ENCODE results near the gene CHD5. TPM values are rescaled to one million over a fixed set of nuclear protein-coding genes. Genes with fewer than 3 reads are reported as not detected.

Gene CHD5
- total RNA-seq, 2 experiments from 2014 or later = 0.67 to 0.96 TPM

- CTCF ChIA-PET = interaction anchor here (0.6 kb wide), 1 partner anchor 1336 kb away, joined by 4 read pairs; no protein-coding TSS in a partner anchor
Measured at GRCh38 chr1:6116137-6116536, 64.0 kb downstream of the CHD5 start.

GRCh38 chr1:6113745-6114144 lies 66.4 kb downstream of the CHD5 start:
- CTCF ChIA-PET = no interaction called here

More at GRCh38 chr1:6116137-6116536, 64.0 kb downstream of the CHD5 start:
- H3K4me1 Mint-ChIP-seq = peaks cover 7% of the 10 kb centered on the region
- no peak for DNase-seq
- POLR2A ChIA-PET = no interaction called here
- H3K27me3 Mint-ChIP-seq = peaks cover 14% of the 10 kb centered on the region
- peaks cover 1% of the 10 kb centered on the region for H3K36me3 Mint-ChIP-seq (ENCODE audit: low read depth)
- peaks cover 6% of the 10 kb centered on the region for H3K9me3 Mint-ChIP-seq
- no peak overlapping the region for H3K27ac Mint-ChIP-seq
- H3K4me3 Mint-ChIP-seq = no peak overlapping the region

GRCh38 chr1:6113116-6113515 lies 67.0 kb downstream of the CHD5 start:
- Mint-ChIP-seq H3K4me1 (peaks cover 7% of the 10 kb centered on the region), H3K4me3 (no peak overlapping the region), H3K27me3 (peaks cover 14% of the 10 kb centered on the region), H3K9me3 (peaks cover 6% of the 10 kb centered on the region), H3K36me3 (ENCODE audit: low read depth) (peaks cover 1% of the 10 kb centered on the region), H3K27ac (no peak overlapping the region)
- POLR2A ChIA-PET = interaction anchor here (0.6 kb wide), 1 partner anchor 1052 kb away, joined by 4 read pairs; no protein-coding TSS in a partner anchor
- no peak for DNase-seq
- CTCF ChIA-PET = no interaction called here

More at GRCh38 chr1:6113745-6114144, 66.4 kb downstream of the CHD5 start:
- Mint-ChIP-seq H3K4me3 (no peak overlapping the region), H3K36me3 (ENCODE audit: low read depth) (peaks cover 1% of the 10 kb centered on the region), H3K4me1 (peaks cover 7% of the 10 kb centered on the region), H3K9me3 (peaks cover 6% of the 10 kb centered on the region), H3K27me3 (peaks cover 14% of the 10 kb centered on the region), H3K27ac (no peak overlapping the region)
- POLR2A ChIA-PET = no interaction called here
- no peak for DNase-seq

GRCh38 chr1:6112690-6113005 lies 67.5 kb downstream of the CHD5 start:
- POLR2A ChIA-PET = interaction anchor here (0.6 kb wide), 1 partner anchor 1053 kb away, joined by 4 read pairs; no protein-coding TSS in a partner anchor
- H3K27ac Mint-ChIP-seq = no peak overlapping the region
- peaks cover 6% of the 10 kb centered on the region for H3K9me3 Mint-ChIP-seq
- no peak for DNase-seq
- no peak overlapping the region for H3K4me3 Mint-ChIP-seq
- H3K27me3 Mint-ChIP-seq = peaks cover 15% of the 10 kb centered on the region
- CTCF ChIA-PET = no interaction called here
- H3K4me1 Mint-ChIP-seq = peaks cover 7% of the 10 kb centered on the region
- H3K36me3 Mint-ChIP-seq (ENCODE audit: low read depth) = peaks cover 1% of the 10 kb centered on the region

- peaks cover 15% of the 10 kb centered on the region for H3K27me3 Mint-ChIP-seq
- H3K4me1 Mint-ChIP-seq = peaks cover 7% of the 10 kb centered on the region
- no peak overlapping the region for H3K4me3 Mint-ChIP-seq
- ChIA-PET POLR2A (no interaction called here), CTCF (no interaction called here)
- H3K36me3 Mint-ChIP-seq (ENCODE audit: low read depth) = peaks cover 1% of the 10 kb centered on the region
- DNase-seq = no peak
- H3K27ac Mint-ChIP-seq = no peak overlapping the region
- H3K9me3 Mint-ChIP-seq = peaks cover 5% of the 10 kb centered on the region
Measured at GRCh38 chr1:6111991-6112689, 68.0 kb downstream of the CHD5 start.

- peaks cover 3% of the 10 kb centered on the region for H3K4me1 Mint-ChIP-seq
- peaks cover 9% of the 10 kb centered on the region for H3K27me3 Mint-ChIP-seq
- H3K4me3 Mint-ChIP-seq = no peak overlapping the region
- ChIA-PET POLR2A (no interaction called here), CTCF (no interaction called here)
- no peak overlapping the region for H3K27ac Mint-ChIP-seq
- H3K9me3 Mint-ChIP-seq = no peaks in the 10 kb centered on the region
- H3K36me3 Mint-ChIP-seq (ENCODE audit: low read depth) = no peaks in the 10 kb centered on the region
- no peak for DNase-seq
Measured at GRCh38 chr1:6111571-6111970, 68.5 kb downstream of the CHD5 start.

- Mint-ChIP-seq H3K4me3 (no peak overlapping the region), H3K27me3 (peaks cover 5% of the 10 kb centered on the region), H3K9me3 (no peaks in the 10 kb centered on the region), H3K4me1 (no peaks in the 10 kb centered on the region), H3K36me3 (ENCODE audit: low read depth) (no peaks in the 10 kb centered on the region), H3K27ac (no peak overlapping the region)
- DNase-seq = no peak
- POLR2A ChIA-PET = no interaction called here
- CTCF ChIA-PET = interaction anchor here (2.2 kb wide), 1 partner anchor 95 kb away, joined by 5 read pairs; the partner anchor contains the start of gene RNF207
Measured at GRCh38 chr1:6110326-6110725, 69.8 kb downstream of the CHD5 start.

GRCh38 chr1:6109688-6110087 lies 70.4 kb downstream of the CHD5 start:
- ChIA-PET POLR2A (no interaction called here), CTCF (interaction anchor here (2.2 kb wide), 1 partner anchor 95 kb away, joined by 5 read pairs; the partner anchor contains the start of gene RNF207)
- H3K27me3 Mint-ChIP-seq = peaks cover 5% of the 10 kb centered on the region
- DNase-seq = no peak
- H3K9me3 Mint-ChIP-seq = no peaks in the 10 kb centered on the region
- no peak overlapping the region for H3K27ac Mint-ChIP-seq
- H3K4me1 Mint-ChIP-seq = no peaks in the 10 kb centered on the region
- H3K4me3 Mint-ChIP-seq = no peak overlapping the region
- H3K36me3 Mint-ChIP-seq (ENCODE audit: low read depth) = no peaks in the 10 kb centered on the region

GRCh38 chr1:6108937-6109614 lies 71.0 kb downstream of the CHD5 start:
- Mint-ChIP-seq H3K4me3 (no peak overlapping the region), H3K27me3 (peaks cover 5% of the 10 kb centered on the region), H3K9me3 (no peaks in the 10 kb centered on the region), H3K36me3 (ENCODE audit: low read depth) (no peaks in the 10 kb centered on the region), H3K27ac (no peak overlapping the region), H3K4me1 (no peaks in the 10 kb centered on the region)
- CTCF ChIA-PET = interaction anchor here (1.1 to 2.2 kb wide), 2 partner anchors 96 to 129 kb away, joined by 3 to 5 read pairs; partner anchors contain the start of gene RNF207
- DNase-seq = peak; percentile 50
- POLR2A ChIA-PET = no interaction called here

GRCh38 chr1:6108476-6108875 lies 71.6 kb downstream of the CHD5 start:
- DNase-seq = no peak
- H3K9me3 Mint-ChIP-seq = no peaks in the 10 kb centered on the region
- H3K27me3 Mint-ChIP-seq = peaks cover 5% of the 10 kb centered on the region
- H3K27ac Mint-ChIP-seq = peak overlapping the region; percentile 25
- no peak overlapping the region for H3K4me3 Mint-ChIP-seq
- H3K4me1 Mint-ChIP-seq = no peaks in the 10 kb centered on the region
- ChIA-PET POLR2A (no interaction called here), CTCF (interaction anchor here (1.1 to 2.2 kb wide), 2 partner anchors 96 to 130 kb away, joined by 3 to 5 read pairs; partner anchors contain the start of gene RNF207)
- H3K36me3 Mint-ChIP-seq (ENCODE audit: low read depth) = no peaks in the 10 kb centered on the region

- ChIA-PET POLR2A (no interaction called here), CTCF (no interaction called here)
- no peak for DNase-seq
- Mint-ChIP-seq H3K4me1 (no peaks in the 10 kb centered on the region), H3K27ac (no peak overlapping the region), H3K27me3 (peaks cover 5% of the 10 kb centered on the region), H3K36me3 (ENCODE audit: low read depth) (no peaks in the 10 kb centered on the region), H3K4me3 (no peak overlapping the region), H3K9me3 (no peaks in the 10 kb centered on the region)
Measured at GRCh38 chr1:6107409-6108356, 72.4 kb downstream of the CHD5 start.

GRCh38 chr1:6106977-6107376 lies 73.1 kb downstream of the CHD5 start:
- Mint-ChIP-seq H3K4me1 (no peaks in the 10 kb centered on the region), H3K27ac (no peak overlapping the region), H3K4me3 (no peak overlapping the region), H3K27me3 (peaks cover 4% of the 10 kb centered on the region), H3K9me3 (no peaks in the 10 kb centered on the region), H3K36me3 (ENCODE audit: low read depth) (no peaks in the 10 kb centered on the region)
- CTCF ChIA-PET = interaction anchor here (1.4 kb wide), 1 partner anchor 138 kb away, joined by 4 read pairs; no protein-coding TSS in a partner anchor
- POLR2A ChIA-PET = no interaction called here
- no peak for DNase-seq
